Measurements from ENCODE around the gene JARID2. TPM values are rescaled to one million over a fixed set of nuclear protein-coding genes. Genes with fewer than 3 reads are reported as not detected.

Gene JARID2
- 9.6 and 13.3 TPM in 2 replicates for total RNA-seq

GRCh38 chr6:15245361-15246216, at the start of gene JARID2:
TSS of gene JARID2 (plus strand) at chr6:15246069. CDS start at chr6:15246540, 471 bp downstream.

All from epithelial cell of alveolus of lung (primary cell).